ENCODE results near the gene UQCRQ.

GRCh38 chr5:132872788-132873118 lies 6.3 kb downstream of the UQCRQ start:
- no peak for TF ChIP-seq RAD21 (IDR thresholded peaks at IDR 0.05; ENCODE audit: low read length)
- TF ChIP-seq MXI1 (IDR thresholded peaks at IDR 0.05; ENCODE audit: low read depth, low read length): no peak
- TF ChIP-seq CTCF (IDR thresholded peaks at IDR 0.05): no peak
- no peak for TF ChIP-seq EP300 (IDR thresholded peaks at IDR 0.05; ENCODE audit: borderline replicate concordance in 1 of 2, low read depth in 1 of 2, low read length in 1 of 2)
- TF ChIP-seq POLR2AphosphoS5 (IDR thresholded peaks at IDR 0.05; ENCODE audit: low read depth, low read length): no peak
- TF ChIP-seq REST (IDR thresholded peaks at IDR 0.05; ENCODE audit: low read depth, low read length): no peak
- TF ChIP-seq JUND (IDR thresholded peaks at IDR 0.05): no peak

Measured in SK-N-SH (cell line).